Measurements from ENCODE around the gene AUTS2. TPM values are rescaled to one million over a fixed set of nuclear protein-coding genes. Genes with fewer than 3 reads are reported as not detected.

AUTS2 gene
- total and polyA plus RNA-seq, 2 of the 8 experiments (the other 6 are each of a cell fraction or from before 2014, with no cell fraction given) = 25.9 to 101 TPM

- Histone ChIP-seq H3K27ac (ENCODE audit: low read depth, low read length) (no peak overlapping the region), H3K9me3 (ENCODE audit: insufficient read depth in 2 of 2, low read depth in 1 of 2, low read length in 1 of 2) (no peaks in the 10 kb centered on the region), H3K79me2 (ENCODE audit: control insufficient read depth in 1 of 2, insufficient read depth in 2 of 2, low read length in 2 of 2) (no peaks in the 10 kb centered on the region), H3K23ac (ENCODE audit: insufficient read length) (no peak overlapping the region), H4K5ac (ENCODE audit: insufficient read length, low read depth, low read length) (no peak overlapping the region), H3K4me3 (ENCODE audit: extremely low read depth in 1 of 4, insufficient read depth in 2 of 4, low read depth in 3 of 4, low read length in 4 of 4) (no peak overlapping the region), H2BK5ac (ENCODE audit: low read depth, low read length) (no peak overlapping the region), H2BK15ac (ENCODE audit: low read length) (no peak overlapping the region), H4K8ac (ENCODE audit: extremely low read depth, insufficient read depth, low read length) (no peak overlapping the region), H2AK5ac (ENCODE audit: low read depth, low read length) (no peak overlapping the region), H2BK120ac (replicated peaks; ENCODE audit: low read depth, low read length) (no peak overlapping the region), H3K9ac (replicated peaks in 1 of 4; ENCODE audit: extremely low read depth in 1 of 4, low read depth in 3 of 4, low read length in 3 of 4) (no peak overlapping the region), H4K20me1 (replicated peaks in 1 of 2; ENCODE audit: control insufficient read depth in 1 of 2, insufficient read depth in 2 of 2, low read length in 2 of 2) (peaks cover 0 to 3% of the 10 kb centered on the region in 2 experiments), H4K91ac (replicated peaks; ENCODE audit: insufficient read length, low read length) (no peak overlapping the region), H3K27me3 (replicated peaks in 1 of 4; ENCODE audit: control insufficient read depth in 3 of 4, extremely low read depth in 1 of 4, insufficient read depth in 3 of 4, low read length in 3 of 4) (no peaks in the 10 kb centered on the region; a peak in 1 of 7 replicates), H3K79me1 (ENCODE audit: low read depth, low read length) (peaks cover 5% of the 10 kb centered on the region; the same call in 1 of the 2 replicates), H3K23me2 (ENCODE audit: low read depth, low read length) (no peaks in the 10 kb centered on the region), H3K4ac (replicated peaks; ENCODE audit: insufficient read length, low read depth, low read length) (no peak overlapping the region), H3K36me3 (ENCODE audit: control insufficient read depth in 2 of 4, insufficient read depth in 4 of 4, low read length in 3 of 4) (no peaks in the 10 kb centered on the region), H3K4me1 (replicated peaks in 1 of 4; ENCODE audit: control insufficient read depth in 3 of 4, insufficient read depth in 4 of 4, low read length in 3 of 4) (no peaks in the 10 kb centered on the region; a peak in 1 of 7 replicates), H3K14ac (ENCODE audit: insufficient read length) (no peak overlapping the region), H2AFZ (ENCODE audit: low read length) (no peak overlapping the region), H3K4me2 (ENCODE audit: insufficient read depth in 1 of 2, low read depth in 2 of 2, low read length in 2 of 2) (no peak overlapping the region), H3K56ac (replicated peaks; ENCODE audit: insufficient read length, low read depth, low read length) (no peak overlapping the region), H2BK20ac (ENCODE audit: low read length) (no peak overlapping the region), H3K18ac (ENCODE audit: extremely low read depth, low read length) (no peak overlapping the region), H2BK12ac (ENCODE audit: low read depth, low read length) (no peak overlapping the region)
- 91% methylated on average over 6 of the region's 6 CpGs; no CpG with 5 or more reads in 1 of the 2 experiments for WGBS, 2 experiments (ENCODE audit: extremely low coverage in 1 of 2, insufficient coverage in 1 of 2, insufficient read length in 1 of 2, insufficient replicate concordance in 2 of 2, low coverage in 1 of 2, low lambda C conversion rate in 2 of 2, missing lambda C conversion rate in 1 of 2)
- TF ChIP-seq ATF2 (IDR thresholded peaks at IDR 0.05; ENCODE audit: low read length) (no peak), BRCA1 (IDR thresholded peaks at IDR 0.05; ENCODE audit: low read depth, low read length) (no peak), FOSL1 (IDR thresholded peaks at IDR 0.05; ENCODE audit: insufficient read depth, low read depth, low read length) (no peak), EP300 (IDR thresholded peaks at IDR 0.05; ENCODE audit: borderline replicate concordance in 1 of 2, low read depth in 2 of 2, low read length in 2 of 2) (no peak), TBP (IDR thresholded peaks at IDR 0.05; ENCODE audit: low read depth, low read length) (no peak), ASH2L (IDR thresholded peaks at IDR 0.05; ENCODE audit: low read length) (no peak), RFX5 (IDR thresholded peaks at IDR 0.05; ENCODE audit: borderline replicate concordance, low read depth, low read length) (no peak), SIX5 (IDR thresholded peaks at IDR 0.05; ENCODE audit: low read depth, low read length) (no peak)
- ChIA-PET CTCF (ENCODE audit: partially characterized antibody) (interaction anchor here (0.6 kb wide), 1 partner anchor 424 kb away, joined by 3 read pairs; no protein-coding TSS in a partner anchor), POLR2A (ENCODE audit: partially characterized antibody) (interaction anchor here (0.6 kb wide), 1 partner anchor 29 kb away, joined by 3 read pairs; no protein-coding TSS in a partner anchor)
- DNase-seq (ENCODE audit: low read depth in 1 of 2, low spot score in 2 of 2) (no peak), FAIRE-seq (no peak)
These were observed 172.3 kb downstream of the AUTS2 start for GRCh38 chr7:69770613-69771012.
